ENCODE measurements around the gene ZBED6. TPM values are rescaled to one million over a fixed set of nuclear protein-coding genes. Genes with fewer than 3 reads are reported as not detected.

ZBED6 gene
- total and polyA plus RNA-seq, 2 donors (not counting 1 experiment from before 2014, with no cell fraction given): 2.8 to 40.0 TPM

DNA sequence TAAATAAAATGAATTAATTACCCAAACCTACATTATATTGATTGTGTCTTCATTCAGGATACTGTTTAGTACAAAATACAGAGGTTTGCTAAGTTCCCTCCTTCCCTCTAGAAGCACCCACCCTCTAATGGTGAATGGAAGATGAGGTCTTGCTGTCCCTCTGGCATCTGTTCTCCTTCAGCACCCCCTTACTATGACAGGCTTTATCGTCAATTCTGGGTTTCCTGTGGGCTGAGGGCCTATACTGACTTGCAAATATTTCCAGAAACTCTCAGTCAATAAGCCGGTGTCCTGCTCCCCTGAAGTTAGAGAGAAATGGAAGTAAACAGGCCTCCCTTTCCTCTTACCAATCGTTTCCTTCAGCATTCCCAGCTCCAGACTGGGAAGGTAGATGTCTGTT is 17.3 kb upstream of the ZBED6 start:
- ATAC-seq (ENCODE audit: low read depth) (no peak), DNase-seq (no peak)
- H3K79me2 ChIP-seq (ENCODE audit: control insufficient read depth, insufficient read depth, low read length): no peaks in the 10 kb centered on the region
- H3K27ac Mint-ChIP-seq: no peak overlapping the region
- intact Hi-C loops (cut with micrococcal nuclease): no loop called here
- H2AFZ ChIP-seq (ENCODE audit: insufficient read depth, low read depth, low read length, poor library complexity, severe bottlenecking): no peak overlapping the region
- no peak overlapping the region for H3K4me3 Mint-ChIP-seq
- no peaks in the 10 kb centered on the region for H3K27me3 ChIP-seq (replicated peaks in 1 of 4; ENCODE audit: control extremely low read depth in 1 of 4, control insufficient read depth in 3 of 4, insufficient read depth in 4 of 4, low read length in 3 of 4)
- H3K4me1 Mint-ChIP-seq: peaks cover 15% of the 10 kb centered on the region
- H3K9ac ChIP-seq (ENCODE audit: low read length): no peak overlapping the region
- TF ChIP-seq, protein P1, sequence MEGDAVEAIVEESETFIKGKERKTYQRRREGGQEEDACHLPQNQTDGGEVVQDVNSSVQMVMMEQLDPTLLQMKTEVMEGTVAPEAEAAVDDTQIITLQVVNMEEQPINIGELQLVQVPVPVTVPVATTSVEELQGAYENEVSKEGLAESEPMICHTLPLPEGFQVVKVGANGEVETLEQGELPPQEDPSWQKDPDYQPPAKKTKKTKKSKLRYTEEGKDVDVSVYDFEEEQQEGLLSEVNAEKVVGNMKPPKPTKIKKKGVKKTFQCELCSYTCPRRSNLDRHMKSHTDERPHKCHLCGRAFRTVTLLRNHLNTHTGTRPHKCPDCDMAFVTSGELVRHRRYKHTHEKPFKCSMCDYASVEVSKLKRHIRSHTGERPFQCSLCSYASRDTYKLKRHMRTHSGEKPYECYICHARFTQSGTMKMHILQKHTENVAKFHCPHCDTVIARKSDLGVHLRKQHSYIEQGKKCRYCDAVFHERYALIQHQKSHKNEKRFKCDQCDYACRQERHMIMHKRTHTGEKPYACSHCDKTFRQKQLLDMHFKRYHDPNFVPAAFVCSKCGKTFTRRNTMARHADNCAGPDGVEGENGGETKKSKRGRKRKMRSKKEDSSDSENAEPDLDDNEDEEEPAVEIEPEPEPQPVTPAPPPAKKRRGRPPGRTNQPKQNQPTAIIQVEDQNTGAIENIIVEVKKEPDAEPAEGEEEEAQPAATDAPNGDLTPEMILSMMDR (IDR thresholded peaks at IDR 0.05): no peak
- no peak for TF ChIP-seq EZH2 (IDR thresholded peaks at IDR 0.05; ENCODE audit: borderline replicate concordance, insufficient read depth, low read depth, low read length, poor library complexity, severe bottlenecking)
- no peaks in the 10 kb centered on the region for H3K27me3 Mint-ChIP-seq
- H3K4me2 ChIP-seq (replicated peaks; ENCODE audit: low read depth, low read length, poor library complexity, severe bottlenecking): no peak overlapping the region
- peaks cover 0 to 6% of the 10 kb centered on the region in 2 donors for H3K4me1 ChIP-seq (ENCODE audit: control insufficient read depth in 2 of 2, insufficient read depth in 2 of 2, low read length in 2 of 2)
- H3K4me3 ChIP-seq (ENCODE audit: control extremely low read depth in 1 of 5, extremely low read depth in 1 of 5, insufficient read depth in 1 of 5, low read depth in 2 of 5, low read length in 4 of 5): no peak overlapping the region
- POLR2A ChIA-PET: no interaction called here
- H3K27ac ChIP-seq (ENCODE audit: low read length in 2 of 2): no peak overlapping the region
- CTCF ChIA-PET: interaction anchor here (1.5 to 2.5 kb wide), 4 partner anchors 45 to 271 kb away, joined by 3 to 25 read pairs (median 6); no protein-coding TSS in a partner anchor
- no peaks in the 10 kb centered on the region for H4K20me1 ChIP-seq (ENCODE audit: control insufficient read depth, insufficient read depth, low read length, poor library complexity, severe bottlenecking)
- peaks cover 5 to 10% of the 10 kb centered on the region in 2 experiments for H3K36me3 ChIP-seq (replicated peaks in 1 of 2; ENCODE audit: control extremely low read depth in 1 of 2, control insufficient read depth in 1 of 2, extremely low read depth in 1 of 2, insufficient read depth in 2 of 2, low read length in 1 of 2)
- no peaks in the 10 kb centered on the region for H3K9me3 ChIP-seq (ENCODE audit: control extremely low read depth in 1 of 3, control insufficient read depth in 2 of 3, insufficient read depth in 1 of 3, low read length in 2 of 3)
- no CpG with 5 or more reads among the region's 3 CpGs for WGBS (ENCODE audit: insufficient coverage)
- H3K9me3 Mint-ChIP-seq (ENCODE audit: insufficient read depth): no peaks in the 10 kb centered on the region

DNA sequence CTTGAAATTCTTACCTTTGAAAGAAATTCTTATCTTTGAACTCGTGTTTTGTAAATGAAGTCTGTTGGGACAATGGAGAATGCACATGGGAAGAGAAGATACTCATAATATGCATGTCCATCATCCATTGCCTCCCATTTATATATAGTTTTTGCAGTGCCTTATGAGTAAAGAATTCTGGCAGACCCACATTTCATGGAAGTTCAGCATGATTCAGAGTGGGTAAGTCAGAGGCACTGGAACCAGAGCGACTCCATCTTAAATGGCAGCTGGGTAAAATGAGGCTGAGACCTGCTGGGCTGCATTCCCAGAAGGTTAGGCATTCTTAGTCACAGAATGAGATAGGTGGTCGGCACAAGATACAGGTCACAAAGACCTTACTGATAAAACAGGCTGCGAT is 16.6 kb upstream of the ZBED6 start:
- TF ChIP-seq, protein P1 (IDR thresholded peaks at IDR 0.05): no peak
- no peak for TF ChIP-seq EZH2 (IDR thresholded peaks at IDR 0.05; ENCODE audit: borderline replicate concordance, insufficient read depth, low read depth, low read length, poor library complexity, severe bottlenecking)

More for the DNA sequence above, 16.6 kb upstream of the ZBED6 start:
- Histone ChIP-seq H3K4me3 (ENCODE audit: control extremely low read depth in 1 of 5, extremely low read depth in 1 of 5, insufficient read depth in 1 of 5, low read depth in 2 of 5, low read length in 4 of 5) (no peak overlapping the region), H3K27ac (ENCODE audit: low read length in 2 of 2) (no peak overlapping the region), H3K27me3 (replicated peaks in 1 of 4; ENCODE audit: control extremely low read depth in 1 of 4, control insufficient read depth in 3 of 4, insufficient read depth in 4 of 4, low read length in 3 of 4) (no peaks in the 10 kb centered on the region), H3K9ac (ENCODE audit: low read length) (no peak overlapping the region), H2AFZ (ENCODE audit: insufficient read depth, low read depth, low read length, poor library complexity, severe bottlenecking) (no peak overlapping the region), H4K20me1 (ENCODE audit: control insufficient read depth, insufficient read depth, low read length, poor library complexity, severe bottlenecking) (no peaks in the 10 kb centered on the region), H3K4me2 (replicated peaks; ENCODE audit: low read depth, low read length, poor library complexity, severe bottlenecking) (no peak overlapping the region), H3K79me2 (ENCODE audit: control insufficient read depth, insufficient read depth, low read length) (no peaks in the 10 kb centered on the region), H3K9me3 (ENCODE audit: control extremely low read depth in 1 of 3, control insufficient read depth in 2 of 3, insufficient read depth in 1 of 3, low read length in 2 of 3) (no peaks in the 10 kb centered on the region), H3K4me1 (ENCODE audit: control insufficient read depth in 2 of 2, insufficient read depth in 2 of 2, low read length in 2 of 2) (peaks cover 0 to 6% of the 10 kb centered on the region in 2 donors), H3K36me3 (replicated peaks in 1 of 2; ENCODE audit: control extremely low read depth in 1 of 2, control insufficient read depth in 1 of 2, extremely low read depth in 1 of 2, insufficient read depth in 2 of 2, low read length in 1 of 2) (peaks cover 5 to 9% of the 10 kb centered on the region in 2 experiments)
- ATAC-seq (ENCODE audit: low read depth) (no peak), DNase-seq (no peak)
- intact Hi-C loops (cut with micrococcal nuclease): no loop called here
- Mint-ChIP-seq H3K27me3 (no peaks in the 10 kb centered on the region), H3K4me3 (no peak overlapping the region), H3K27ac (no peak overlapping the region), H3K4me1 (peaks cover 15% of the 10 kb centered on the region), H3K9me3 (ENCODE audit: insufficient read depth) (no peaks in the 10 kb centered on the region)
- ChIA-PET CTCF (no interaction called here), POLR2A (no interaction called here)
- WGBS (ENCODE audit: insufficient coverage): 96% methylated on average over 3 of the region's 4 CpGs
